C4-2B (cell line): ENCODE measurements around the gene ZCCHC3.

Experiments used
- CTCF ChIP-seq: fragments of 450-650 bp; conservative IDR thresholded peaks from 2 replicates; pipeline ENCODE4 v1.5.1; 2017; ENCODE audit warnings: mild to moderate bottlenecking
- ZFX ChIP-seq: fragments of 450-650 bp; IDR thresholded peaks from 2 replicates; pipeline ENCODE4 v1.6.1; 2017

DNA sequence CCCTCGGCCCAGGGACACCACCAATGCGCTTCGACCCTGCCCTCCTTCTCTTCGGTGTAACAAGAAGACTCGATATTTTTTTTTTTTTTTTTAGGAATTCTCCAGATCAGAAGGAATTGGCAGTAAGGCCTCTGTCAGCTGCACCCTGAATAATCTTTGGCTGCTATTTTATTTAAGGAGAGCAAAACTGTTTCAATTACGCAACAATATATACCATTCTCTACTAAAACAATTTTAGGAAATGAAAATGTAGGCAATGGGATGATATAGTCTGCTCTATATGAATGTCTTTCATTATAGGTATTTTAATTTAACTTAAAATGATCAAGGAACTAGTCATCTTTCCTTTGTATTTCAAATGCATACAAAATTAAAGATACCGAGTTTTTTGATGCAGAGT, 13.3 kb downstream of the ZCCHC3 start:
- TF ChIP-seq CTCF (no peak), ZFX (no peak)
